WERI-Rb-1 (cell line): ENCODE measurements around the gene CRIP1.

Experiments used
- DNase-seq: peaks from one replicate; pipeline ENCODE4 v3.0.0-alpha.2; 2020
- H3K27ac ChIP-seq: fragments of 250-450 bp; sonication (Bioruptor Pico); 2 replicates; pipeline ENCODE4 v1.5.1; 2020; ENCODE audit warnings: mild to moderate bottlenecking, moderate library complexity
- H3K27me3 ChIP-seq: fragments of 250-450 bp; sonication (Bioruptor Pico); 2 replicates; pipeline ENCODE4 v1.5.1; 2021; ENCODE audit warnings: mild to moderate bottlenecking, low read depth, moderate library complexity; ENCODE audit not compliant: insufficient read depth, severe bottlenecking
- H3K36me3 ChIP-seq: fragments of 250-450 bp; sonication (Bioruptor Pico); 2 replicates; pipeline ENCODE4 v1.5.1; 2020; ENCODE audit warnings: mild to moderate bottlenecking, moderate library complexity
- H3K4me3 ChIP-seq: 2 replicates; pipeline ENCODE4 v1.5.1; 2011; ENCODE audit warnings: low read depth, mild to moderate bottlenecking, control low read depth, low read length
- H3K9me3 ChIP-seq: fragments of 250-450 bp; sonication (Bioruptor Pico); 2 replicates; pipeline ENCODE4 v1.5.1; 2021; ENCODE audit warnings: mild to moderate bottlenecking, moderate library complexity; ENCODE audit not compliant: severe bottlenecking
- TF ChIP-seq, protein P1 (sequence below): IDR thresholded peaks from 2 replicates; pipeline ENCODE4 v1.5.1; 2011; ENCODE audit warnings: low read depth, mild to moderate bottlenecking, control low read depth, inconsistent platforms, low read length

Gene CRIP1

DNA sequence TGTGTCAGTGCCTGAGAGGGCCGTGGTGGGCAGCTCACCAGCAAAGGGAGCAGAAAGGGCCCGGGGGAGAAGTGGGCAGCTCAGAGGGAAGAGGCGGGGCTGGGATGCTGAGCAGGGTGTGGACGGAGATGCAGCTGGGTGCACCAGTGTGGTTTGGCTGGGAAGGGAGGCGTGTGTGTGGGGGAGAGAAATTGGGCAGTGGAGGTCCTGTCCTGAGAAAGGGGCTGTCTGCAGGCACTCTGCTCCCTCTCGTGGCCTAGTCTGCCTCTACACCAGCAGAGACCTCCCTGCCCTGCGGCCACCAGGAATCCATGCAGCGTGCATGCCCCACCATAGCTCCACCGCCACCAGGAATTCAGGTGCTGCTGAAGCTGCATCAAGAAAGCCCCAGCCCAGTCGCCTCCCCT is 46.1 kb downstream of the CRIP1 start:
- Histone ChIP-seq H3K36me3 (peaks cover 4% of the 10 kb centered on the region; the same call in 1 of the 2 replicates), H3K9me3 (no peaks in the 10 kb centered on the region), H3K4me3 (no peak overlapping the region), H3K27ac (no peak overlapping the region), H3K27me3 (peaks cover 33% of the 10 kb centered on the region)
- DNase-seq: peak; percentile 65
- TF ChIP-seq, protein P1, sequence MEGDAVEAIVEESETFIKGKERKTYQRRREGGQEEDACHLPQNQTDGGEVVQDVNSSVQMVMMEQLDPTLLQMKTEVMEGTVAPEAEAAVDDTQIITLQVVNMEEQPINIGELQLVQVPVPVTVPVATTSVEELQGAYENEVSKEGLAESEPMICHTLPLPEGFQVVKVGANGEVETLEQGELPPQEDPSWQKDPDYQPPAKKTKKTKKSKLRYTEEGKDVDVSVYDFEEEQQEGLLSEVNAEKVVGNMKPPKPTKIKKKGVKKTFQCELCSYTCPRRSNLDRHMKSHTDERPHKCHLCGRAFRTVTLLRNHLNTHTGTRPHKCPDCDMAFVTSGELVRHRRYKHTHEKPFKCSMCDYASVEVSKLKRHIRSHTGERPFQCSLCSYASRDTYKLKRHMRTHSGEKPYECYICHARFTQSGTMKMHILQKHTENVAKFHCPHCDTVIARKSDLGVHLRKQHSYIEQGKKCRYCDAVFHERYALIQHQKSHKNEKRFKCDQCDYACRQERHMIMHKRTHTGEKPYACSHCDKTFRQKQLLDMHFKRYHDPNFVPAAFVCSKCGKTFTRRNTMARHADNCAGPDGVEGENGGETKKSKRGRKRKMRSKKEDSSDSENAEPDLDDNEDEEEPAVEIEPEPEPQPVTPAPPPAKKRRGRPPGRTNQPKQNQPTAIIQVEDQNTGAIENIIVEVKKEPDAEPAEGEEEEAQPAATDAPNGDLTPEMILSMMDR: peak; percentile 87

DNA sequence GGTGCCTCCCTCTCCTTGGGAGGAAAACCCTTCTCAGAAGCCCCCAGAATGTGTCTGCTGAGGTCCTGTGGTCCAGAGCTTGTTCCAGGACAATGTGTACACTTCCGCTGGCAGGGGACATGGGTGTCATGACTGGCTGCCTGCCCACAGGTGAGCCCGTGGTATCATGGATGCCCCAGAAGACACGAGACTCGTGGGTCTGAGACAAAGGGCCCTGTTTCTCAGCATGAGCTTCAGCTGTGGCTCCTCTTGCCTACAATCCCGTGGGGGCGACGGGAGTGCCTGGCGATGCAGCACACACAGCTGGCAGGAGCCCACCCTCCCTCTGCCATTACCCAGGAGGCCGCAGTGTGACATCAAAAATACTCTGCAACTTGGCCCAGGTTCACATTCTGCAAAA is 46.7 kb downstream of the CRIP1 start:
- Histone ChIP-seq H3K9me3 (no peaks in the 10 kb centered on the region), H3K4me3 (no peak overlapping the region), H3K27ac (no peak overlapping the region), H3K27me3 (peaks cover 38% of the 10 kb centered on the region), H3K36me3 (peaks cover 4% of the 10 kb centered on the region; the same call in 1 of the 2 replicates)
- TF ChIP-seq, protein P1: no peak
- DNase-seq: no peak

DNA sequence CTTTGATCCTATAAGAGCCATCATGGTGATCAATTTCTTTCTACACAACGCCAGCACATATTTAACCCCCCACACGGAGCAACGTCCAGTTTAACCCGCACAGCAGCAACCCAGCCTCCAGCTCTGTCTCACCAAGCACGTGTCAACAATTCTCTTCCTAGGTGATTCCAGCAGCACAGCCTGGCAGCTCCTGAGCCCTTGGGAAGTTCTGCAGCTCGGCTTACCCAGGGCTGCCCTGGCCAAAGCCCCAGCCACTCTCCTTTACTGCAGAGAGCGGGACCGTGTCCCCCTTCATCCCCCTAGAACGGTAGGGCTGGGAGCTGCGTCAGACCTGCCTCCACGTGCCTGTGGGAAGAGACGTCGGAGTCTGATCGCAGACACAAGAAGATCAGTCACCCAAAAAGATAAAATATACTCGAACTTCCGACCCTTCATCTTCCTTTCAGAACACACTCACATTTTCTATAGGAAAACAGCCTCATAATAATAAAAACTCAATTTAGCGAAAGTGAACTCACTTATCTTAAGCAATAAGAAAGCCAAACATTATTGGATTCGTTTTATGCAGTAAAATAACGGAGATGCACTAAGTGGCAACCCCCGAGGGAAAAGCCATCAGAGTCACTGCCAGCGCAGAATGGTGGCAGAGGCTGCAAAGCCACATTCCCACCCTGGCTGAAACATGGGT is 47.3 kb downstream of the CRIP1 start:
- TF ChIP-seq, protein P1: no peak
- DNase-seq: no peak
- Histone ChIP-seq H3K27ac (no peak overlapping the region), H3K4me3 (no peak overlapping the region), H3K27me3 (peaks cover 43% of the 10 kb centered on the region), H3K9me3 (no peaks in the 10 kb centered on the region), H3K36me3 (peaks cover 4% of the 10 kb centered on the region; the same call in 1 of the 2 replicates)

DNA sequence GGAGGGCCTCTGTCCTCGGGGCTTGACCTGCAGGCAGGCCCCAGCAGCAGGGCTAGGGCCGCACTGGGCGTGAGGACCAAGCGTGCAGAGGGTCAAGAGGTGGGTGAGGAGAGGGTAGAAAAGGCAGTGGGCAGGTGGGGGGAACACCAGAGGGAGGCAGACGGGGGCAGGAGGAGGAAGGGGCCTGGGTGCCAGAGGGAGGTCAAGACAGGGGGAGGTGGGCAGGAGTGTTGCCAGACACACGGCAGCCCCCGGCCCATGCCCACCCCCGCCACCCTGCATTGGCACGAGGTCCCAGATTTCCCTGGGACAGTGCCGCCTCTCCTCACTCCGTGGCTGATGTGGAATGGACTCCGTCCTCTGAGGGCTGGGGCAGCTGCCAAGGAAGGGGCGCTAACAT is 47.9 kb downstream of the CRIP1 start:
- Histone ChIP-seq H3K27ac (no peak overlapping the region), H3K36me3 (no peaks in the 10 kb centered on the region), H3K27me3 (peaks cover 47% of the 10 kb centered on the region), H3K9me3 (no peaks in the 10 kb centered on the region), H3K4me3 (no peak overlapping the region)
- TF ChIP-seq, protein P1: no peak
- no peak for DNase-seq

DNA sequence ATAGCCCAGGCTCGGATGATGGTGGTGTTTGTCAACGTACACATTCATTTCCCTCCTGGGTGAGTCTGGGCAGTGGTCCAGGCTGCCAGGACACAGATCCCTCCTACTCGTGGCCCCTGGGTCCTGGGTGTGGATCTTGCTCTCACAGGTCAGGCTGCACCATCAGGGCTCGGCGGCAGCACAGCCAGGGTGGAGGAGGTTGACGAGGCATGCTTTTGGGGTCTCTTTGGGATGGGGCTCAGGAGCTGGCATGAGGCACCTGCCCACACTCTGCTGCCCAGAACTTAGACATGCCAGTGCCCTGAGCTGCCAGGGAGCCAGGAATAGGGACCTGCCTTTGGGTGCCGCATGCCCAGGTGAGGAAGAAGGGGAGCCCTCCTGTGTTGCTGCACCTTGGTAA is 49.4 kb downstream of the CRIP1 start:
- peaks cover 55% of the 10 kb centered on the region for H3K27me3 ChIP-seq
- DNase-seq: no peak
- H3K4me3 ChIP-seq: no peak overlapping the region

More for the DNA sequence above, 49.4 kb downstream of the CRIP1 start:
- H3K9me3 ChIP-seq: no peaks in the 10 kb centered on the region
- H3K27ac ChIP-seq: no peak overlapping the region
- TF ChIP-seq, protein P1: no peak
- H3K36me3 ChIP-seq: no peaks in the 10 kb centered on the region
